Endothelial cell of umbilical vein (primary cell): ENCODE results near the gene SPECC1L. TPM values are rescaled to one million over a fixed set of nuclear protein-coding genes. Genes with fewer than 3 reads are reported as not detected.
A peak's percentile ranks its signal among the peaks of the same experiment; 100 is the strongest.

Experiments
- BruUV-seq: library from RNA; stranded (reverse); fragments of 400-500 nt; replicated peaks from 2 replicates; lab custom pipeline; 2021; lab: Mats Ljungman, UMichigan
- CTCF ChIA-PET: fragments of 300-600, 350-600 bp; sonication (Branson Sonifier 250); formaldehyde crosslinking; loops from one replicate; lab custom pipeline; 2021; ENCODE audit warnings: antibody characterized with exemption, inconsistent platforms; lab: Charles Lee
- POLR2A ChIA-PET: fragments of 300-600, 350-600 bp; sonication (Branson Sonifier 250); formaldehyde crosslinking; loops from one replicate; lab custom pipeline; 2021; ENCODE audit warnings: antibody characterized with exemption, inconsistent platforms; lab: Charles Lee
- DNase-seq: peaks from one replicate; pipeline ENCODE4 v3.0.0-alpha.2; 2011; ENCODE audit warnings: low read depth, low spot score
- FAIRE-seq: peaks from 2 replicates; lab custom pipeline; 2011; peaks lifted over from hg19 to GRCh38; lab: Jason Lieb, UNC
- H2AFZ ChIP-seq: 2 replicates; pipeline ENCODE4 v1.6.0; 2012; ENCODE audit warnings: low read depth, low read length, control low read depth, inconsistent platforms
- H3K27ac ChIP-seq: 2 replicates; pipeline ENCODE4 v1.5.1; 2011; ENCODE audit warnings: low read depth, mild to moderate bottlenecking, control low read depth, low read length, moderate library complexity; ENCODE audit not compliant: insufficient read depth
- H3K27me3 ChIP-seq, 2 experiments: 2 replicates each; pipeline versions ENCODE4 v1.6.0 to v1.6.1; 2011; ENCODE audit warnings: low read length in 2 of 2, mixed read lengths in 1 of 2; ENCODE audit not compliant: control insufficient read depth in 2 of 2, insufficient read depth in 2 of 2
- H3K36me3 ChIP-seq, 2 experiments: 2 replicates in 1 of 2; 3 replicates in 1 of 2; pipeline ENCODE4 v1.5.1; 2011; ENCODE audit warnings: low read length in 2 of 2, mild to moderate bottlenecking in 1 of 2, moderate library complexity in 1 of 2; ENCODE audit not compliant: control insufficient read depth in 2 of 2, insufficient read depth in 2 of 2; ENCODE audit errors: extremely low read depth in 1 of 2
- H3K4me1 ChIP-seq: 3 replicates; pipeline ENCODE4 v1.5.1; 2011; ENCODE audit warnings: mild to moderate bottlenecking, low read length; ENCODE audit not compliant: control insufficient read depth, insufficient read depth; ENCODE audit errors: extremely low read depth
- H3K4me2 ChIP-seq: 2 replicates; pipeline ENCODE4 v1.6.1; 2011; ENCODE audit warnings: low read length, control low read depth, mixed read lengths; ENCODE audit not compliant: insufficient read depth
- H3K4me3 ChIP-seq, 3 experiments: fragments of 200-600 bp in 1 of 3; sonication (generic), shearing (Covaris generic) in 1 of 3; replicated peaks in 1 of 3; 2 replicates each; pipeline ENCODE4 v1.5.1; 2011 to 2016; ENCODE audit warnings: control low read depth in 3 of 3, low read length in 3 of 3, mild to moderate bottlenecking in 2 of 3, inconsistent platforms in 1 of 3, low read depth in 1 of 3, moderate library complexity in 1 of 3; ENCODE audit not compliant: insufficient read depth in 1 of 3
- H3K79me2 ChIP-seq: 2 replicates; pipeline ENCODE4 v1.6.0; 2012; ENCODE audit warnings: low read length, inconsistent platforms; ENCODE audit not compliant: control insufficient read depth, insufficient read depth
- H3K9ac ChIP-seq: replicated peaks from 2 replicates; pipeline ENCODE3; 2011; ENCODE audit warnings: low read length, control low read depth; ENCODE audit not compliant: insufficient read depth; ENCODE audit errors: extremely low read depth
- H3K9me1 ChIP-seq: replicated peaks from 3 replicates; pipeline ENCODE4 v1.6.0; 2011; ENCODE audit warnings: mild to moderate bottlenecking, low read length; ENCODE audit not compliant: control insufficient read depth, insufficient read depth; ENCODE audit errors: extremely low read depth
- H3K9me3 ChIP-seq: replicated peaks from 2 replicates; pipeline ENCODE4 v1.5.1; 2012; ENCODE audit warnings: low read length, inconsistent platforms; ENCODE audit not compliant: control insufficient read depth, insufficient read depth
- H4K20me1 ChIP-seq: replicated peaks from 2 replicates; pipeline ENCODE3; 2011; ENCODE audit warnings: mild to moderate bottlenecking, low read length; ENCODE audit not compliant: control insufficient read depth, insufficient read depth; ENCODE audit errors: extremely low read depth
- EZH2 ChIP-seq: IDR thresholded peaks from 2 replicates; pipeline ENCODE4 v1.6.1; 2012; ENCODE audit warnings: borderline replicate concordance, low read depth, mild to moderate bottlenecking, moderate library complexity, low read length, inconsistent platforms; ENCODE audit not compliant: severe bottlenecking
- FOS ChIP-seq: IDR thresholded peaks from 2 replicates; pipeline ENCODE4 v1.6.1; 2011; ENCODE audit warnings: mild to moderate bottlenecking, low read length, moderate library complexity, borderline replicate concordance; ENCODE audit not compliant: insufficient read depth
- GATA2 ChIP-seq: IDR thresholded peaks from 2 replicates; pipeline ENCODE4 v1.7.0; 2011; ENCODE audit warnings: low read depth, mild to moderate bottlenecking, moderate library complexity, mixed read lengths, low read length; ENCODE audit not compliant: insufficient read length, insufficient read depth
- JUN ChIP-seq: IDR thresholded peaks from 2 replicates; pipeline ENCODE4 v1.6.1; 2011; ENCODE audit warnings: borderline replicate concordance, low read depth; ENCODE audit not compliant: insufficient read length, insufficient read depth
- MYC ChIP-seq: IDR thresholded peaks from one replicate; pipeline ENCODE4 v1.6.1; 2011; ENCODE audit warnings: mild to moderate bottlenecking, low read depth, low read length
- POLR2A ChIP-seq: IDR thresholded peaks from 2 replicates; pipeline ENCODE4 v1.6.1; 2012; ENCODE audit warnings: low read depth, mild to moderate bottlenecking, control low read depth, low read length
- POLR2AphosphoS5 ChIP-seq: IDR thresholded peaks from 2 replicates; pipeline ENCODE4 v1.6.1; 2012; ENCODE audit warnings: low read depth, mild to moderate bottlenecking, control low read depth, low read length, moderate library complexity; ENCODE audit not compliant: insufficient read depth
- dilution Hi-C: fragments of 300-500 bp; cut with MboI; formaldehyde crosslinking; loops from one replicate; pipeline ENCODE4 v1.15.0; 2019; ENCODE audit warnings: low sequenced_read_pairs; ENCODE audit not compliant: extremely low pct_ligation_motif_present
- intact Hi-C: fragments of 100-400 bp; cut with micrococcal nuclease; formaldehyde crosslinking; loops from one replicate; pipeline ENCODE4 v1.10.0; 2022
- polyA plus RNA-seq, 4 experiments: library from polyadenylated mRNA; depleted of rRNA in 3 of 4; stranded (reverse) in 3 of 4; unstranded in 1 of 4; fragments of >200 nt; gene quantifications; 2 replicates each; pipeline versions ENCODE4 v1.2.1 to v1.2.3, GENCODE V29; 2011 to 2012; ENCODE audit warnings: missing spikeins in 1 of 4
- total RNA-seq: library from RNA; stranded (reverse); gene quantifications from 2 replicates; pipeline ENCODE4 v1.2.3, GENCODE V29; 2021
- TF ChIP-seq, protein P1 (sequence below), 2 donors: IDR thresholded peaks; 1 replicate in 1 of 2; 2 replicates in 1 of 2; pipeline ENCODE4 v1.5.1; 2011; ENCODE audit warnings: low read length in 2 of 2, mild to moderate bottlenecking in 2 of 2, moderate library complexity in 2 of 2, control low read depth in 1 of 2, inconsistent platforms in 1 of 2, low read depth in 1 of 2; ENCODE audit not compliant: insufficient read depth in 1 of 2; ENCODE audit errors: extremely low read depth in 1 of 2
- TF ChIP-seq, protein P2 (sequence below): IDR thresholded peaks from 2 replicates; pipeline ENCODE4 v1.6.1; 2011; ENCODE audit not compliant: insufficient read depth, insufficient read length

SPECC1L gene
- total and polyA plus RNA-seq, 2 donors (not counting 3 experiments of a cell fraction or from before 2014, with no cell fraction given): 22.8 to 79.3 TPM

DNA sequence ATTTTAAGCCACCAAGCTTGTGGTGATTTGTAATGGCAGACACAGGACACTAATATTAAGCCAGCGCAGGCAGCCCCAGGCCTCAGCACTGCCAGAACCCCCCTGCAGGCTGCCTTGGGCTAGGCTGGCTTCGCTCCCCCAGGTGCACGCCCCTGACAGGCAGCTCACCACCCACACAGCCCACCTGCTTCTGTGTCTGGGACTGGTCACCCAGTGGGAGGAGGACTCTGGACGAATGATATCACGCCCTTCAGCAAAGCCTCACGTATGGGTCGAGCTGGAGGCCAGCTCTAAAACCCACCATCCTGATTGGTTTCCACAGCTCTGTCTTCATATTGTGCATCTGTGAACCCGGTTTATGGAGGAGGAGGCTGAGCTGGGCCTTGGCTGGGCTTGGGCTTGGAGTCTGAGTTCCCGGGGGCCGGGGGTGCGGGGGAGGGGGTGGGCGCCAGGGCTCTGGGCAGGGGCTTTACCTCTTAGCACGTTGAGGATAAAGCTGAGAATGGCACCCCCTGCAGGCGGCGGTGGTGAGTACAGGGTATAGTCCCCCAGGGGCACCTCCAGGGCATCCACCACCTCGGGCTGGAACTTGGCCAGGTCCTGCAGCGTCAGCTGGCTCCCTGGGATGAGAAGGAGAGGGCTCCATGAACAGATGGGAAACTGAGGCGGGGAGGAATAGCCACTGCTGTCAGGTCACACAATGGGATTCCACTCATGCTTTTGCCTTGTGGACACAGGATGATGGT is 39.5 kb upstream of the SPECC1L start:
- dilution Hi-C loops (no loop called here), intact Hi-C loops (no loop called here)
- Histone ChIP-seq H3K4me1 (no peaks in the 10 kb centered on the region), H3K79me2 (peaks cover 18% of the 10 kb centered on the region), H3K9me3 (no peaks in the 10 kb centered on the region), H3K36me3 (peaks cover 0 to 9% of the 10 kb centered on the region in 2 experiments), H3K9ac (no peak overlapping the region), H3K27ac (no peak overlapping the region), H3K4me2 (no peak overlapping the region), H4K20me1 (no peaks in the 10 kb centered on the region), H3K4me3 (no peak overlapping the region), H3K27me3 (no peaks in the 10 kb centered on the region), H2AFZ (no peak overlapping the region), H3K9me1 (no peaks in the 10 kb centered on the region)
- no TSS peak for BruUV-seq
- CTCF ChIA-PET: interaction anchor here (0.9 to 5.1 kb wide), 14 partner anchors 9 to 74 kb away, joined by 3 to 71 read pairs (median 8); partner anchors contain the start of gene GGT5
- DNase-seq: peak; percentile 18
- POLR2A ChIA-PET: no interaction called here
- FAIRE-seq: peak; percentile 52
- no peak for TF ChIP-seq FOS
- TF ChIP-seq, protein P1, sequence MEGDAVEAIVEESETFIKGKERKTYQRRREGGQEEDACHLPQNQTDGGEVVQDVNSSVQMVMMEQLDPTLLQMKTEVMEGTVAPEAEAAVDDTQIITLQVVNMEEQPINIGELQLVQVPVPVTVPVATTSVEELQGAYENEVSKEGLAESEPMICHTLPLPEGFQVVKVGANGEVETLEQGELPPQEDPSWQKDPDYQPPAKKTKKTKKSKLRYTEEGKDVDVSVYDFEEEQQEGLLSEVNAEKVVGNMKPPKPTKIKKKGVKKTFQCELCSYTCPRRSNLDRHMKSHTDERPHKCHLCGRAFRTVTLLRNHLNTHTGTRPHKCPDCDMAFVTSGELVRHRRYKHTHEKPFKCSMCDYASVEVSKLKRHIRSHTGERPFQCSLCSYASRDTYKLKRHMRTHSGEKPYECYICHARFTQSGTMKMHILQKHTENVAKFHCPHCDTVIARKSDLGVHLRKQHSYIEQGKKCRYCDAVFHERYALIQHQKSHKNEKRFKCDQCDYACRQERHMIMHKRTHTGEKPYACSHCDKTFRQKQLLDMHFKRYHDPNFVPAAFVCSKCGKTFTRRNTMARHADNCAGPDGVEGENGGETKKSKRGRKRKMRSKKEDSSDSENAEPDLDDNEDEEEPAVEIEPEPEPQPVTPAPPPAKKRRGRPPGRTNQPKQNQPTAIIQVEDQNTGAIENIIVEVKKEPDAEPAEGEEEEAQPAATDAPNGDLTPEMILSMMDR (IDR thresholded peaks at IDR 0.05; ENCODE audit: extremely low read depth in 1 of 2, insufficient read depth in 1 of 2, low read depth in 1 of 2, low read length in 2 of 2): peak; percentile 21 to 38

DNA sequence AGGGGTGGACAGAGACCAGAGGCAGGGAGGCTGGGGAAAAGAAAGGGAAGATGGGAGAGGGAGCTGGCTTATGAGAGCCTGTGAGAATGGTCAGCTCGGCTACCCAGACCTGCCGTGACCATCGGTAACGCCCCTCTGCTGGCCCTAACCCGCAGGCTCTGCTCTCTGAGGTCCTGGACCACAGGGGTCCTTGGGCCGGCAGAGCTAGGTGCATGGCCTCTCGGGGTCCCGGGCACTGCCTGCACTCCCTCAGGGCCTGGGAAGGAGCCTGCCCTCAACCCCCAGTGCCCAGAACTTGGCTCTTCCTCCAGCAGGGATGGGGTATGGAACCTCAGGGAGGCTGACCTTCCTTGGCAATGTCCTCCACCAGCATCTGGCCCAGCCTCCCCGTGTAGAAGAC is 38.9 kb upstream of the SPECC1L start:
- Histone ChIP-seq H2AFZ (no peak overlapping the region), H3K4me2 (no peak overlapping the region), H3K4me1 (no peaks in the 10 kb centered on the region), H3K36me3 (peaks cover 0 to 4% of the 10 kb centered on the region in 2 experiments), H3K4me3 (no peak overlapping the region), H3K27me3 (no peaks in the 10 kb centered on the region), H3K9me3 (no peaks in the 10 kb centered on the region), H3K27ac (no peak overlapping the region), H3K79me2 (peaks cover 23% of the 10 kb centered on the region), H4K20me1 (no peaks in the 10 kb centered on the region), H3K9ac (no peak overlapping the region), H3K9me1 (no peaks in the 10 kb centered on the region)
- CTCF ChIA-PET: interaction anchor here (1.0 to 5.1 kb wide), 11 partner anchors 9 to 74 kb away, joined by 3 to 71 read pairs (median 10); partner anchors contain the start of gene GGT5
- dilution Hi-C loops (no loop called here), intact Hi-C loops (no loop called here)
- POLR2A ChIA-PET: interaction anchor here (0.6 kb wide), 1 partner anchor 219 kb away, joined by 5 read pairs; no protein-coding TSS in a partner anchor
- FAIRE-seq (no peak), DNase-seq (no peak)
- TF ChIP-seq POLR2A (no peak), EZH2 (no peak), FOS (no peak), GATA2 (no peak), JUN (no peak), MYC (no peak), POLR2AphosphoS5 (no peak)
- TF ChIP-seq, protein P2, sequence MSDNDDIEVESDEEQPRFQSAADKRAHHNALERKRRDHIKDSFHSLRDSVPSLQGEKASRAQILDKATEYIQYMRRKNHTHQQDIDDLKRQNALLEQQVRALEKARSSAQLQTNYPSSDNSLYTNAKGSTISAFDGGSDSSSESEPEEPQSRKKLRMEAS: no peak
- TF ChIP-seq, protein P1 (IDR thresholded peaks at IDR 0.05; ENCODE audit: extremely low read depth in 1 of 2, insufficient read depth in 1 of 2, low read depth in 1 of 2, low read length in 2 of 2): no peak
- BruUV-seq: no TSS peak
